CD4-positive, alpha-beta T cell (primary cell): ENCODE data around the gene CDC42BPA. TPM values are rescaled to one million over a fixed set of nuclear protein-coding genes. Genes with fewer than 3 reads are reported as not detected.

Source experiments
- ATAC-seq: fragments of 200-7000 bp; cut with Tn5 transposase; one replicate; pipeline ENCODE4 v1.10.0; 2022; ENCODE audit warnings: mild to moderate bottlenecking; ENCODE audit not compliant: poor library complexity
- CTCF ChIA-PET: fragments of 350-600 bp; sonication (Branson Sonifier 250); formaldehyde crosslinking; loops from one replicate; lab custom pipeline; 2021; ENCODE audit warnings: antibody characterized with exemption, inconsistent platforms; lab: Charles Lee
- POLR2A ChIA-PET: fragments of 350-600 bp; sonication (Branson Sonifier 250); formaldehyde crosslinking; loops from one replicate; lab custom pipeline; 2021; ENCODE audit warnings: antibody characterized with exemption, inconsistent platforms; lab: Charles Lee
- DNase-seq, 14 experiments: peaks; one replicate each; pipeline ENCODE4 v3.0.0-alpha.2; 2013 to 2020; ENCODE audit warnings: mixed read lengths in 2 of 14
- H3K27ac ChIP-seq, 2 donors: one replicate each; pipeline versions ENCODE4 v1.5.1 to v1.7.0; 2013; ENCODE audit warnings: low read length in 2 of 2, low read depth in 1 of 2, mild to moderate bottlenecking in 1 of 2
- H3K27me3 ChIP-seq, 2 experiments: 1 replicate in 1 of 2; 2 replicates in 1 of 2; pipeline versions ENCODE4 v1.6.1 to v1.7.0; 2013; ENCODE audit warnings: low read length in 2 of 2, control low read depth in 1 of 2, mild to moderate bottlenecking in 1 of 2, moderate library complexity in 1 of 2; ENCODE audit not compliant: insufficient read depth in 2 of 2, control insufficient read depth in 1 of 2
- H3K36me3 ChIP-seq: one replicate; pipeline ENCODE4 v1.6.1; 2013; ENCODE audit warnings: low read length, control low read depth; ENCODE audit not compliant: insufficient read depth
- H3K4me1 ChIP-seq: one replicate; pipeline ENCODE4 v1.6.1; 2013; ENCODE audit warnings: low read length, control low read depth; ENCODE audit not compliant: insufficient read depth
- H3K4me3 ChIP-seq: one replicate; pipeline ENCODE4 v1.5.1; 2013; ENCODE audit warnings: mild to moderate bottlenecking, low read length, moderate library complexity
- H3K9me3 ChIP-seq, 2 experiments: 1 replicate in 1 of 2; 2 replicates in 1 of 2; pipeline versions ENCODE4 v1.6.1 to v1.7.0; 2013; ENCODE audit warnings: low read length in 2 of 2, mild to moderate bottlenecking in 2 of 2, control low read depth in 1 of 2, moderate library complexity in 1 of 2; ENCODE audit not compliant: control insufficient read depth in 1 of 2, insufficient read depth in 1 of 2
- H3K27ac Mint-ChIP-seq: one replicate; pipeline ENCODE4 v1.8.0; 2020; ENCODE audit warnings: mixed read lengths
- H3K27me3 Mint-ChIP-seq: one replicate; pipeline ENCODE4 v1.8.0; 2021; ENCODE audit warnings: mixed read lengths
- H3K36me3 Mint-ChIP-seq: one replicate; pipeline ENCODE4 v1.8.0; 2021; ENCODE audit warnings: low read depth, mixed read lengths
- H3K4me1 Mint-ChIP-seq: one replicate; pipeline ENCODE4 v1.8.0; 2021; ENCODE audit warnings: low read depth, mixed read lengths
- H3K4me3 Mint-ChIP-seq: one replicate; pipeline ENCODE4 v1.8.0; 2020; ENCODE audit warnings: mild to moderate bottlenecking, mixed read lengths
- H3K9me3 Mint-ChIP-seq: one replicate; pipeline ENCODE4 v1.8.0; 2020; ENCODE audit warnings: mixed read lengths
- CTCF ChIP-seq: fragments of 200-600 bp; IDR thresholded peaks from one replicate; pipeline ENCODE4 v1.8.0; 2022; ENCODE audit warnings: antibody characterized with exemption, mild to moderate bottlenecking
- intact Hi-C, 2 experiments: fragments of 100-400 bp; cut with DNase I in 1 of 2; cut with micrococcal nuclease in 1 of 2; formaldehyde crosslinking; loops; one replicate each; pipeline versions ENCODE4 v1.15.1 to v1.9.0; 2023 to 2025; cut with DNase I, micrococcal nuclease
- total RNA-seq, 174 experiments: library from RNA in 2 of 174; stranded (reverse) in 2 of 174; gene quantifications; one replicate each; pipeline ENCODE4 v1.2.3 and lab custom pipeline; 2021 to 2026

CDC42BPA gene
- total RNA-seq, 2 experiments from 2014 or later, result 2.2 to 3.0 TPM

DNA sequence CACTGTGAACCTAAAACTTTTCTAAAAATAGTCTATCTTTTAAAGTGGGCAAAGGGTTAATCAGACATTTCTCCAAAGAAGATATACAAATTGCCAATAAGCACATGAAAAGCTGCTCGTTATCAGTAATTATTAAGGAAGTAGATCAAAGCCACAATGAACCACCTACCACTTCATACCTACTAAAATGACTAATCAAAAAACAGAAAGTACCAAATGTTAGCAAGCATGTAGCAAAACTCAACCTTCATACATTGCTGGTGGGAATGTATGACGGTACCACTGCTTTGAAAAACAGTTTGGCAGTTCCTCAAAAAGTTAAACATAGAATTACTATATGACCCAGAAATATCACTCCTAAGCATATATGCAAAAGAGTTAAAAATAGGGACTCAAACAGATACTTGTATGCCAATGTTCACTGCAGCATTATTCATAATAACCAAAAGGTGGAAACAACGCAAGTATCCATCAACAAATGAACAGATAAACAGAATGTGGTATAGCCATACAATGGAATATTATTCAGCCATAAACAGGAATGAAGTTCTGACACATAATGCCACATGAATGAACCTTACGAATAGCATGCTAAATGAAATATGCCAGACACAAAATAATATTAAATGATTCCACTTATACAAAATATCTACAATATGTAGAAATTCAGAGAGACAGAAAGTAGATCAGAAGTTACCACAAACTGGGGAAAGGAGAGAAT is 21.1 kb downstream of the CDC42BPA start:
- ChIA-PET POLR2A (no interaction called here), CTCF (no interaction called here)
- H3K4me1 ChIP-seq, result no peaks in the 10 kb centered on the region
- no peak for DNase-seq
- Mint-ChIP-seq H3K4me1 (no peaks in the 10 kb centered on the region), H3K27ac (no peak overlapping the region), H3K9me3 (no peaks in the 10 kb centered on the region), H3K4me3 (no peak overlapping the region), H3K27me3 (peaks cover 3% of the 10 kb centered on the region), H3K36me3 (no peaks in the 10 kb centered on the region)
- no peak overlapping the region for H3K4me3 ChIP-seq
- H3K27ac ChIP-seq, result no peak overlapping the region
- H3K36me3 ChIP-seq, result no peaks in the 10 kb centered on the region
- no peak for TF ChIP-seq CTCF
- intact Hi-C loops, result no loop called here
- H3K27me3 ChIP-seq, result no peaks in the 10 kb centered on the region
- no peaks in the 10 kb centered on the region for H3K9me3 ChIP-seq
- no peak for ATAC-seq

DNA sequence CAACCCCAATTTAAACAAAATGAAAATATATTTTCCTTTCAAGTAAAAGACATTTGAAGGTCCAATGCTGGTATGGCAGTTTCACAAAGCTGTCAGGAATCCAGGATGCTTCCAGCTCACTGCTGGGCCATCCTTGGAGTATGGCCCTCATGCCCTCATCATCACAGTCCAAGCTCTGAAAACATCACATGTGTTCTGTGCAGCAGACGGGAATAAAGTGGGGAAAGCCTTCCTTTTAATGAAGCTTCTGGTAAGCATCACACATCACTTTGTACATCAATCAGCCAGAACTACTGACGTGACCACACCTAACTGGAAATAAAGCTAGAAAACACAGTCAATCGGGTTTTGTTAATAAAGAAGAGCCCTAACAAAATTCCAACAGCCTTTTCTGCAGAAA is 22.7 kb downstream of the CDC42BPA start:
- H3K4me3 Mint-ChIP-seq, result no peak overlapping the region
- TF ChIP-seq CTCF, result no peak
- Histone ChIP-seq H3K4me1 (no peaks in the 10 kb centered on the region), H3K27ac (no peak overlapping the region), H3K36me3 (no peaks in the 10 kb centered on the region), H3K4me3 (no peak overlapping the region), H3K27me3 (no peaks in the 10 kb centered on the region), H3K9me3 (no peaks in the 10 kb centered on the region)
- ATAC-seq (no peak), DNase-seq (no peak)
- H3K4me1 Mint-ChIP-seq, result no peaks in the 10 kb centered on the region
- CTCF ChIA-PET, result no interaction called here
- H3K27ac Mint-ChIP-seq, result no peak overlapping the region
- POLR2A ChIA-PET, result no interaction called here
- H3K9me3 Mint-ChIP-seq, result no peaks in the 10 kb centered on the region
- peaks cover 3% of the 10 kb centered on the region for H3K27me3 Mint-ChIP-seq
- no peaks in the 10 kb centered on the region for H3K36me3 Mint-ChIP-seq
- intact Hi-C loops, result no loop called here

GRCh38 chr1:227285745-227286144 is 32.5 kb downstream of the CDC42BPA start:
- intact Hi-C loops, result no loop called here
- TF ChIP-seq CTCF, result no peak
- DNase-seq (no peak), ATAC-seq (no peak)
- no peaks in the 10 kb centered on the region for H3K27me3 ChIP-seq
- H3K27me3 Mint-ChIP-seq, result peaks cover 5% of the 10 kb centered on the region
- H3K4me3 Mint-ChIP-seq, result no peak overlapping the region
- CTCF ChIA-PET, result no interaction called here
- peaks cover 6% of the 10 kb centered on the region for H3K9me3 Mint-ChIP-seq
- no peak overlapping the region for H3K27ac ChIP-seq
- no peaks in the 10 kb centered on the region for H3K9me3 ChIP-seq
- H3K4me1 ChIP-seq, result no peaks in the 10 kb centered on the region
- no peaks in the 10 kb centered on the region for H3K4me1 Mint-ChIP-seq
- no peaks in the 10 kb centered on the region for H3K36me3 Mint-ChIP-seq
- POLR2A ChIA-PET, result no interaction called here
- H3K27ac Mint-ChIP-seq, result no peak overlapping the region
- no peaks in the 10 kb centered on the region for H3K36me3 ChIP-seq
- H3K4me3 ChIP-seq, result no peak overlapping the region
